ENCODE data around the gene MCU. TPM values are rescaled to one million over a fixed set of nuclear protein-coding genes. Genes with fewer than 3 reads are reported as not detected.

MCU gene
- total and polyA plus RNA-seq, 2 donors (not counting 1 experiment from before 2014, with no cell fraction given), result 11.7 to 21.1 TPM

DNA sequence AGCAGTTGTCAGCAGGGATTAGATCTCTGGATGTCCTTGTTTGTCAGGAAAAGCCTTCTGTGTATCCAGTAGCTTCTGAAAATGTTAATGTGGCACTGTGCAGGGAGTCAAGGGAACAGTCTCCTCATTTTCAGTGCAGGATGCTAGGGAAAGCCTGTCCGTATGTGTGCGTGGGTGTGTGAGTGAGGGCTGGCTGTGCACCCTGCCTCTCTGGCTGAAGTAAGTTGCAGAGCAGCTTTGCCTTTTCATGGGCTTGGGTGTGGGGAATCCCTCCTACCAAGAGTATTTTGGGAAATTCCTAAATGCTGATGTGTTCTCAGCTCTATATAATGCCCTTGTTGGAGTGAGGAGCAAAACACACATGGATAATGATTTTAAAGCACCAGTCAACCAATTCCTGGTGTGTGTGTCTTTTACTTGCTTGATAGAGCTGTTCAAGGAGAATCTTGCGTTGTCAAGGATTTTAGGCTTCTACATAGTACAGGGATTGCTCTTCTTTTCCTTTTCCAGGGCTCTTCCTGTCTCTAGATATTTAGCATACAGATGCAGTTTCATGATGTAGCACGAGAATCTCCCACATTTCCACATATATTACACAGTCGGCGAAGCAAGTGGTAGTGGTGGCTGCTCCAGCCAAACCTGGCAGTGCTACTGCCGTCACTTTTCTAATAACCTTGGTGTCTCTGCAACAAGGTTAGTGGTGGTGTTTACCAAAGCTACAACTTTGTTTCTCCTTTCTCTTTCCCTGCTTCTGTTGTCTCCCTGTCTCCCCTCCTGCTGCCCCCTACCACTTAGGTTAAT lies 92.8 kb downstream of the MCU start:
- H3K27me3 ChIP-seq (replicated peaks in 1 of 4; ENCODE audit: control extremely low read depth in 1 of 4, control insufficient read depth in 3 of 4, insufficient read depth in 4 of 4, low read length in 3 of 4), result no peaks in the 10 kb centered on the region
- WGBS (ENCODE audit: insufficient coverage), result 85% methylated on average over 3 of the region's 7 CpGs
- no peak overlapping the region for H3K9ac ChIP-seq (ENCODE audit: low read length)
- no peaks in the 10 kb centered on the region for H3K36me3 ChIP-seq (replicated peaks in 1 of 2; ENCODE audit: control extremely low read depth in 1 of 2, control insufficient read depth in 1 of 2, extremely low read depth in 1 of 2, insufficient read depth in 2 of 2, low read length in 1 of 2)
- no peak overlapping the region for H3K4me3 ChIP-seq (ENCODE audit: control extremely low read depth in 1 of 5, extremely low read depth in 1 of 5, insufficient read depth in 1 of 5, low read depth in 2 of 5, low read length in 4 of 5)
- Mint-ChIP-seq H3K27ac (no peak overlapping the region), H3K4me1 (peaks cover 13% of the 10 kb centered on the region), H3K4me3 (no peak overlapping the region), H3K27me3 (no peaks in the 10 kb centered on the region), H3K9me3 (ENCODE audit: insufficient read depth) (no peaks in the 10 kb centered on the region)
- peaks cover 3% of the 10 kb centered on the region for H3K79me2 ChIP-seq (ENCODE audit: control insufficient read depth, insufficient read depth, low read length)
- intact Hi-C loops (cut with micrococcal nuclease), result no loop called here
- TF ChIP-seq, protein P1, sequence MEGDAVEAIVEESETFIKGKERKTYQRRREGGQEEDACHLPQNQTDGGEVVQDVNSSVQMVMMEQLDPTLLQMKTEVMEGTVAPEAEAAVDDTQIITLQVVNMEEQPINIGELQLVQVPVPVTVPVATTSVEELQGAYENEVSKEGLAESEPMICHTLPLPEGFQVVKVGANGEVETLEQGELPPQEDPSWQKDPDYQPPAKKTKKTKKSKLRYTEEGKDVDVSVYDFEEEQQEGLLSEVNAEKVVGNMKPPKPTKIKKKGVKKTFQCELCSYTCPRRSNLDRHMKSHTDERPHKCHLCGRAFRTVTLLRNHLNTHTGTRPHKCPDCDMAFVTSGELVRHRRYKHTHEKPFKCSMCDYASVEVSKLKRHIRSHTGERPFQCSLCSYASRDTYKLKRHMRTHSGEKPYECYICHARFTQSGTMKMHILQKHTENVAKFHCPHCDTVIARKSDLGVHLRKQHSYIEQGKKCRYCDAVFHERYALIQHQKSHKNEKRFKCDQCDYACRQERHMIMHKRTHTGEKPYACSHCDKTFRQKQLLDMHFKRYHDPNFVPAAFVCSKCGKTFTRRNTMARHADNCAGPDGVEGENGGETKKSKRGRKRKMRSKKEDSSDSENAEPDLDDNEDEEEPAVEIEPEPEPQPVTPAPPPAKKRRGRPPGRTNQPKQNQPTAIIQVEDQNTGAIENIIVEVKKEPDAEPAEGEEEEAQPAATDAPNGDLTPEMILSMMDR (IDR thresholded peaks at IDR 0.05), result no peak
- TF ChIP-seq EZH2 (IDR thresholded peaks at IDR 0.05; ENCODE audit: borderline replicate concordance, insufficient read depth, low read depth, low read length, poor library complexity, severe bottlenecking), result no peak
- no peaks in the 10 kb centered on the region for H3K4me1 ChIP-seq (ENCODE audit: control insufficient read depth in 2 of 2, insufficient read depth in 2 of 2, low read length in 2 of 2)
- no peaks in the 10 kb centered on the region for H3K9me3 ChIP-seq (ENCODE audit: control extremely low read depth in 1 of 3, control insufficient read depth in 2 of 3, insufficient read depth in 1 of 3, low read length in 2 of 3)
- no peak overlapping the region for H3K27ac ChIP-seq (ENCODE audit: low read length in 2 of 2)
- ChIA-PET POLR2A (no interaction called here), CTCF (no interaction called here)
- DNase-seq (no peak), ATAC-seq (ENCODE audit: low read depth) (no peak)
- no peak overlapping the region for H2AFZ ChIP-seq (ENCODE audit: insufficient read depth, low read depth, low read length, poor library complexity, severe bottlenecking)
- no peaks in the 10 kb centered on the region for H4K20me1 ChIP-seq (ENCODE audit: control insufficient read depth, insufficient read depth, low read length, poor library complexity, severe bottlenecking)
- H3K4me2 ChIP-seq (replicated peaks; ENCODE audit: low read depth, low read length, poor library complexity, severe bottlenecking), result no peak overlapping the region

DNA sequence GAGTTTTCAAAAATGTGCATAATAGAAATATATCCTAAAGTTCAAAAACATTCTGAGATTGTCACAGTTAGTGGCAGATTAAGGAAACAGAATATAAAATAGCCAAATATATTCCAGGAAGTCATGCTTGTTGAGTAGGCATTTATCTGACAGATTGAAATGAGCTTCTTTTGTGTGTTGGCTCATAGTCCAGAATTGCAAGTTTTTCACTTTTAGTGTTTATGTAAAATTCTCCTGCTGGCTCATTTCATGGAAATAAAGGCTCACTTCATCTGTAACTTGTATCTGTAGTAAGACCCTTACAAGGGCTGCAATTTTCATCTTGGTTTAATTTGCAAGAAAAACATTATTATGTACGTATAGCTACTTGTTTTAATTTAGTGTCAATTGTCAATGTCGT lies 93.5 kb downstream of the MCU start:
- Mint-ChIP-seq H3K4me1 (peaks cover 14% of the 10 kb centered on the region), H3K27ac (no peak overlapping the region), H3K27me3 (no peaks in the 10 kb centered on the region), H3K9me3 (ENCODE audit: insufficient read depth) (no peaks in the 10 kb centered on the region), H3K4me3 (no peak overlapping the region)
- ATAC-seq (ENCODE audit: low read depth), result no peak
- TF ChIP-seq, protein P1 (IDR thresholded peaks at IDR 0.05), result no peak
- no peak for TF ChIP-seq EZH2 (IDR thresholded peaks at IDR 0.05; ENCODE audit: borderline replicate concordance, insufficient read depth, low read depth, low read length, poor library complexity, severe bottlenecking)
- Histone ChIP-seq H2AFZ (ENCODE audit: insufficient read depth, low read depth, low read length, poor library complexity, severe bottlenecking) (no peak overlapping the region), H3K9me3 (ENCODE audit: control extremely low read depth in 1 of 3, control insufficient read depth in 2 of 3, insufficient read depth in 1 of 3, low read length in 2 of 3) (no peaks in the 10 kb centered on the region), H3K4me1 (ENCODE audit: control insufficient read depth in 2 of 2, insufficient read depth in 2 of 2, low read length in 2 of 2) (no peaks in the 10 kb centered on the region), H3K27ac (ENCODE audit: low read length in 2 of 2) (no peak overlapping the region), H4K20me1 (ENCODE audit: control insufficient read depth, insufficient read depth, low read length, poor library complexity, severe bottlenecking) (no peaks in the 10 kb centered on the region), H3K36me3 (replicated peaks in 1 of 2; ENCODE audit: control extremely low read depth in 1 of 2, control insufficient read depth in 1 of 2, extremely low read depth in 1 of 2, insufficient read depth in 2 of 2, low read length in 1 of 2) (no peaks in the 10 kb centered on the region), H3K27me3 (replicated peaks in 1 of 4; ENCODE audit: control extremely low read depth in 1 of 4, control insufficient read depth in 3 of 4, insufficient read depth in 4 of 4, low read length in 3 of 4) (no peaks in the 10 kb centered on the region), H3K9ac (ENCODE audit: low read length) (no peak overlapping the region), H3K79me2 (ENCODE audit: control insufficient read depth, insufficient read depth, low read length) (peaks cover 3% of the 10 kb centered on the region), H3K4me2 (replicated peaks; ENCODE audit: low read depth, low read length, poor library complexity, severe bottlenecking) (no peak overlapping the region), H3K4me3 (ENCODE audit: control extremely low read depth in 1 of 5, extremely low read depth in 1 of 5, insufficient read depth in 1 of 5, low read depth in 2 of 5, low read length in 4 of 5) (no peak overlapping the region)
- ChIA-PET POLR2A (no interaction called here), CTCF (no interaction called here)
- intact Hi-C loops (cut with micrococcal nuclease), result no loop called here
- DNase-seq, result no peak
- no CpG with 5 or more reads among the region's 2 CpGs for WGBS (ENCODE audit: insufficient coverage)

All from B cell (primary cell).